Activated T-cell treated with anti-CD3 and anti-CD28 coated beads for 24 hours (primary cell): Measurements from ENCODE around the gene SOCS3.

ENCODE experiments used
- DNase-seq: peaks from one replicate; pipeline ENCODE4 v3.0.0-alpha.2; 2020; ENCODE audit warnings: low read depth

Gene SOCS3

GRCh38 chr17:78307887-78308638, 51.8 kb downstream of the SOCS3 start:
- DNase-seq, result no peak

- DNase-seq, result no peak
These were observed 53.0 kb downstream of the SOCS3 start for GRCh38 chr17:78306913-78307312.
